DND-41 (cell line): ENCODE data around the gene RPS15A.

Experiments used
- ATAC-seq: fragments of 200-7000 bp; cut with Tn5 transposase; 3 replicates; pipeline ENCODE4 v1.9.1; 2021; ENCODE audit warnings: low read depth; ENCODE audit not compliant: insufficient read depth
- DNase-seq: peaks from one replicate; pipeline ENCODE4 v3.0.0-alpha.2; 2020
- H2AFZ ChIP-seq: 2 replicates; pipeline ENCODE4 v1.6.0; 2012; ENCODE audit warnings: low read depth, low read length
- H3K27ac ChIP-seq: 2 replicates; pipeline ENCODE4 v1.5.1; 2012; ENCODE audit warnings: low read length, inconsistent platforms
- H3K27me3 ChIP-seq: fragments of 200-600 bp; sonication (generic); 2 replicates; pipeline ENCODE4 v1.6.0; 2012; ENCODE audit warnings: low read length, mild to moderate bottlenecking, inconsistent platforms; ENCODE audit not compliant: insufficient read depth, poor library complexity
- H3K36me3 ChIP-seq: 2 replicates; pipeline ENCODE4 v1.5.1; 2012; ENCODE audit warnings: low read length, inconsistent platforms; ENCODE audit not compliant: insufficient read depth
- H3K4me1 ChIP-seq: 2 replicates; pipeline ENCODE4 v1.5.1; 2012; ENCODE audit warnings: mild to moderate bottlenecking, low read length; ENCODE audit not compliant: insufficient read depth
- H3K4me2 ChIP-seq: 2 replicates; pipeline ENCODE4 v1.6.0; 2012; ENCODE audit warnings: mild to moderate bottlenecking, moderate library complexity, low read length, inconsistent platforms; ENCODE audit not compliant: insufficient read depth
- H3K4me3 ChIP-seq, 2 experiments: fragments of 200-600 bp in 1 of 2; shearing (Covaris generic) in 1 of 2; 2 replicates each; pipeline ENCODE4 v1.5.1; 2012 to 2016; ENCODE audit warnings: inconsistent platforms in 2 of 2, low read length in 2 of 2, mild to moderate bottlenecking in 2 of 2, low read depth in 1 of 2, moderate library complexity in 1 of 2
- H3K79me2 ChIP-seq: 2 replicates; pipeline ENCODE4 v1.6.0; 2012; ENCODE audit warnings: low read length, inconsistent platforms; ENCODE audit not compliant: insufficient read depth
- H3K9ac ChIP-seq: 2 replicates; pipeline ENCODE4 v1.6.0; 2012; ENCODE audit warnings: low read depth, mild to moderate bottlenecking, inconsistent platforms, low read length, moderate library complexity
- H3K9me3 ChIP-seq: 2 replicates; pipeline ENCODE4 v1.5.1; 2012; ENCODE audit warnings: low read length, moderate library complexity, mild to moderate bottlenecking, inconsistent platforms; ENCODE audit not compliant: insufficient read depth, severe bottlenecking
- H4K20me1 ChIP-seq: 2 replicates; pipeline ENCODE4 v1.6.0; 2012; ENCODE audit warnings: low read length; ENCODE audit not compliant: insufficient read depth
- EZH2 ChIP-seq: IDR thresholded peaks from 3 replicates; pipeline ENCODE4 v1.6.1; 2012; ENCODE audit warnings: borderline replicate concordance, low read depth, mild to moderate bottlenecking, moderate library complexity, low read length, inconsistent platforms; ENCODE audit not compliant: severe bottlenecking
- TF ChIP-seq, protein P1 (sequence below): IDR thresholded peaks from 2 replicates; pipeline ENCODE4 v1.5.1; 2012; ENCODE audit warnings: borderline replicate concordance, low read length, moderate library complexity, mild to moderate bottlenecking; ENCODE audit not compliant: poor library complexity, severe bottlenecking; ENCODE audit errors: extremely low read depth

Gene RPS15A

DNA sequence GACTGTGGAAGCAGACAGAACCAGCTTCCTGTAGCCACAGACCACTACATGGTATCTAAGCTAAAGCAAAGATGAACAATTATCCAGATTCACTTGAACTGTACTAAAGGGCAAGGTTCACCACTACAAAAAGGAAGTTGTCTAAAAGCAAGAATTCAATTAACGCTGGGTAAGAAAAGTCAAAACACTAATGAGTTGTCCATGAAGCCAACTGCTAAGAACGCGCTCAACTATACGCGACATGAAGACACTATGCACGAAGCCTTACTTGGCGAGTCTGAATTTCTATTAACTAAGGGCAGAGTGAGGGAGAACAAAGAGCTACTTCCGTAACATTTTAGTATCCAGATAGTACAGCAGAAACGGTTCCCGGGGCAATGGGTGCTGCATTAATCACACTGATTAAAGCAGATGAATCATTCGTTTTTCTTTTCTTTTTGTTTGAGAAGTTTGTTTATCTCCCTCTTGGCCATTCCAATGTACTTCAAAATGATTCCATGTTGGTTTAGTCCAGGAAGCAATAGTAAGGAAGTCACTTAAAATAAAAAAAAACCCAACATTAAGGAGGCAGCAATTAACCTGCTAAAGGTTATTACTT lies 2.8 kb upstream of the RPS15A start:
- no peak overlapping the region for H3K27ac ChIP-seq

DNA sequence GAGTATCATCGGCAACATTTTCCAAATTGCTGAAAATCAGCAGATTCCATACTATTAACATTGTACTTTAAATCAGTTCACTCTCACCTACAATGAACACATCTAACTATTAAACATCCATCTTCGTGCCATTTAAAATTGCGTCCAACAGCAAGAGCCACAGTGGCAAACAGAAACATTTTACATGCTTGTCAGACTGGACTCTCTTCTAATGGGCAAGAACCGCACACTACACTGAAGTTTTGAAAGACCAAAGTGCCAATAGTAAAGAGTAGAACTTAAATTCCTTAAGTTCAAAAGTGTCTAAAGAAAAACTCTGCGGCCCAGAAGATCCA lies 652 bp downstream of the RPS15A start:
- Histone ChIP-seq H3K27me3 (no peaks in the 10 kb centered on the region), H3K27ac (peak overlapping the region; percentile 87), H2AFZ (peak overlapping the region; percentile 97; the same call in 1 of the 2 replicates), H3K79me2 (peaks cover 66% of the 10 kb centered on the region), H3K4me3 (peak overlapping the region; percentile 68 to 84), H3K4me2 (peak overlapping the region; percentile 79), H3K9me3 (no peaks in the 10 kb centered on the region), H3K4me1 (peaks cover 58% of the 10 kb centered on the region), H3K9ac (peak overlapping the region; percentile 84), H4K20me1 (peaks cover 56% of the 10 kb centered on the region), H3K36me3 (peaks cover 86% of the 10 kb centered on the region)
- no peak for ATAC-seq
- DNase-seq: no peak
- TF ChIP-seq, protein P1, sequence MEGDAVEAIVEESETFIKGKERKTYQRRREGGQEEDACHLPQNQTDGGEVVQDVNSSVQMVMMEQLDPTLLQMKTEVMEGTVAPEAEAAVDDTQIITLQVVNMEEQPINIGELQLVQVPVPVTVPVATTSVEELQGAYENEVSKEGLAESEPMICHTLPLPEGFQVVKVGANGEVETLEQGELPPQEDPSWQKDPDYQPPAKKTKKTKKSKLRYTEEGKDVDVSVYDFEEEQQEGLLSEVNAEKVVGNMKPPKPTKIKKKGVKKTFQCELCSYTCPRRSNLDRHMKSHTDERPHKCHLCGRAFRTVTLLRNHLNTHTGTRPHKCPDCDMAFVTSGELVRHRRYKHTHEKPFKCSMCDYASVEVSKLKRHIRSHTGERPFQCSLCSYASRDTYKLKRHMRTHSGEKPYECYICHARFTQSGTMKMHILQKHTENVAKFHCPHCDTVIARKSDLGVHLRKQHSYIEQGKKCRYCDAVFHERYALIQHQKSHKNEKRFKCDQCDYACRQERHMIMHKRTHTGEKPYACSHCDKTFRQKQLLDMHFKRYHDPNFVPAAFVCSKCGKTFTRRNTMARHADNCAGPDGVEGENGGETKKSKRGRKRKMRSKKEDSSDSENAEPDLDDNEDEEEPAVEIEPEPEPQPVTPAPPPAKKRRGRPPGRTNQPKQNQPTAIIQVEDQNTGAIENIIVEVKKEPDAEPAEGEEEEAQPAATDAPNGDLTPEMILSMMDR: no peak
- no peak for TF ChIP-seq EZH2

More for the DNA sequence above, 2.8 kb upstream of the RPS15A start:
- ATAC-seq (no peak), DNase-seq (no peak)
- Histone ChIP-seq H3K4me3 (no peak overlapping the region), H3K27me3 (no peaks in the 10 kb centered on the region), H3K4me2 (no peak overlapping the region), H3K79me2 (peaks cover 64% of the 10 kb centered on the region), H3K4me1 (peaks cover 34% of the 10 kb centered on the region), H3K9ac (no peak overlapping the region), H4K20me1 (peaks cover 21% of the 10 kb centered on the region), H3K9me3 (no peaks in the 10 kb centered on the region), H2AFZ (no peak overlapping the region), H3K36me3 (peaks cover 83% of the 10 kb centered on the region)
- TF ChIP-seq, protein P1: no peak
- no peak for TF ChIP-seq EZH2

DNA sequence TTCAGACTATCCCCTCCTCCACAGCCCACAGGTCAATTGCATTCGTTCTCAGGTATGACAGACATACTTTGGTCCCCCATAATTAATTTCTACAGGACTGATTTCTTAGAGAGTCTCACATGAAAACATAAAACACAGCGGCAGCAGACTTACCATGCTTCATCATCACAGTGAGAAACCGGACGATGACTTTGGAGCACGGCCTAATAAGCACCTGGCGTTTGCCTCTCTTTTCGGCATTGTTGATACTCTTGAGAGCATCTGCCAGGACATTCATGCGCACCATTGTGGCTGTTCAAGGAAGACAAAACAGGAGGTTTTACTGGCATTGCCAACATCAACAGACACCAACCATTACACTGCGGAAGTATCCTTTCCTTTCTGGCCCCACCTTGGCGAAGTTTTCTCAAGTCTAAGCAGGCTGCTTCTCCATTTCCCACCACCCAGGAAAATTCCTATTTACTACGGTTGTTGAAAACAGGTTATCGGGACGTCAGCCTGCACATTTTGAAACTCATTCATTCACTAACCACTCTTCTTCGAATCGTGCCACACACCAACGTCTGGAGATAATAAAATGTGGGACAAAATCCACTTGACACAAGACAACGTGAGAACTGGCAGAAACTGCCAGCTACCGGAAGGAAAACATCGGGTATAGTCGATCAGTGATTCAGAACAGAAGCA lies 1.2 kb downstream of the RPS15A start:
- peaks cover 61% of the 10 kb centered on the region for H4K20me1 ChIP-seq
- DNase-seq (no peak), ATAC-seq (no peak)
- peak overlapping the region; percentile 84 for H3K9ac ChIP-seq
- H3K4me1 ChIP-seq: peaks cover 58% of the 10 kb centered on the region
- H3K4me3 ChIP-seq: peak overlapping the region; percentile 68 to 84
- no peaks in the 10 kb centered on the region for H3K27me3 ChIP-seq
- peaks cover 86% of the 10 kb centered on the region for H3K36me3 ChIP-seq
- no peaks in the 10 kb centered on the region for H3K9me3 ChIP-seq
- peaks cover 67% of the 10 kb centered on the region for H3K79me2 ChIP-seq
- peak overlapping the region; percentile 79 for H3K4me2 ChIP-seq
- no peak for TF ChIP-seq EZH2
- TF ChIP-seq, protein P1: no peak
- peak overlapping the region; percentile 87 for H3K27ac ChIP-seq
- no peak overlapping the region for H2AFZ ChIP-seq
